Frontal cortex (tissue), 4 donors: ENCODE results near the gene CYSTM1. TPM values are rescaled to one million over a fixed set of nuclear protein-coding genes. Genes with fewer than 3 reads are reported as not detected.
"Not testable (repeated sequence)": the region's sequence is repeated elsewhere in the genome, so short reads cannot be mapped to it uniquely, and the experiment has no call there.

ENCODE experiments used
- DNase-seq, 2 donors: peaks; one replicate each; pipeline ENCODE4 v3.0.0; 2012; ENCODE audit warnings: low spot score in 2 of 2
- FAIRE-seq: peaks from 2 replicates; lab custom pipeline; 2012; peaks lifted over from hg19 to GRCh38; lab: Jason Lieb, UNC
- total RNA-seq: library from RNA; depleted of rRNA; stranded (reverse); fragments of >200 nt; gene quantifications from one replicate; pipeline ENCODE4 v1.2.3, GENCODE V29; 2014
- donor health status: control.
- donor health status: control.
- donor health status: control.

The CYSTM1 gene
- total RNA-seq, 1 donor from 2014 or later, result 4.1 TPM

- DNase-seq, result no peak
- FAIRE-seq, result no peak
Observed at GRCh38 chr5:140174014-140174413, 974 bp upstream of the CYSTM1 start.

GRCh38 chr5:140175367-140176030 is 511 bp downstream of the CYSTM1 start:
- FAIRE-seq (no peak), DNase-seq (peak; percentile 52 to 70)

- DNase-seq (no peak), FAIRE-seq (no peak)
Observed at GRCh38 chr5:140176031-140176387, 1.0 kb downstream of the CYSTM1 start.

- DNase-seq (no peak), FAIRE-seq (no peak)
Observed at GRCh38 chr5:140178086-140178410, 3.1 kb downstream of the CYSTM1 start.

- no peak for FAIRE-seq
- DNase-seq, result no peak
Observed at GRCh38 chr5:140178482-140179116, 3.6 kb downstream of the CYSTM1 start.

GRCh38 chr5:140181002-140181483 is 6.1 kb downstream of the CYSTM1 start:
- FAIRE-seq (no peak), DNase-seq (no peak)

GRCh38 chr5:140181525-140181924 is 6.5 kb downstream of the CYSTM1 start:
- FAIRE-seq (no peak), DNase-seq (no peak)

GRCh38 chr5:140182075-140182711 is 7.2 kb downstream of the CYSTM1 start:
- DNase-seq, result no peak
- FAIRE-seq, result no peak

GRCh38 chr5:140182803-140183367 is 7.9 kb downstream of the CYSTM1 start:
- DNase-seq (no peak), FAIRE-seq (no peak)

- no peak for DNase-seq
- FAIRE-seq, result no peak
Observed at GRCh38 chr5:140185409-140185808, 10.4 kb downstream of the CYSTM1 start.

GRCh38 chr5:140186267-140186671 is 11.3 kb downstream of the CYSTM1 start:
- FAIRE-seq, result no peak
- DNase-seq, result no peak

- FAIRE-seq (no peak), DNase-seq (no peak)
Observed at GRCh38 chr5:140189253-140189652, 14.3 kb downstream of the CYSTM1 start.

GRCh38 chr5:140189977-140190871 is 15.2 kb downstream of the CYSTM1 start:
- DNase-seq (peak in 1 of 2 donors; percentile 28), FAIRE-seq (no peak)

- no peak for DNase-seq
- no peak for FAIRE-seq
Observed at GRCh38 chr5:140190872-140191218, 15.9 kb downstream of the CYSTM1 start.

- no peak for FAIRE-seq
- no peak for DNase-seq
Observed at GRCh38 chr5:140192715-140193430, 17.9 kb downstream of the CYSTM1 start.

- no peak for DNase-seq
- FAIRE-seq, result no peak
Observed at GRCh38 chr5:140194662-140195061, 19.7 kb downstream of the CYSTM1 start.

GRCh38 chr5:140196115-140196814 is 21.3 kb downstream of the CYSTM1 start:
- no peak for FAIRE-seq
- no peak for DNase-seq

- FAIRE-seq, result no peak
Observed at GRCh38 chr5:140197023-140197422, 22.0 kb downstream of the CYSTM1 start.

GRCh38 chr5:140198915-140199314 is 23.9 kb downstream of the CYSTM1 start:
- not testable (repeated sequence) for DNase-seq, FAIRE-seq

More at GRCh38 chr5:140197023-140197422, 22.0 kb downstream of the CYSTM1 start:
- DNase-seq, result no peak
